IMR-90 (cell line): Measurements from ENCODE around the gene KCNIP3. TPM values are rescaled to one million over a fixed set of nuclear protein-coding genes. Genes with fewer than 3 reads are reported as not detected.

Source experiments
- ATAC-seq: fragments of 200-7000 bp; cut with Tn5 transposase; 2 replicates; pipeline ENCODE4 v1.9.1; 2020; ENCODE audit warnings: low read depth, mild to moderate bottlenecking, moderate library complexity
- BruUV-seq: library from RNA; stranded (reverse); fragments of 400-500 nt; replicated peaks from 2 replicates; lab custom pipeline; 2021; lab: Mats Ljungman, UMichigan
- CTCF ChIA-PET: fragments of 300-600 bp; formaldehyde crosslinking; extraction: SDS; loops from one replicate; lab custom pipeline; 2021; ENCODE audit warnings: antibody characterized with exemption; lab: Yijun Ruan, JAX
- POLR2A ChIA-PET: fragments of 300-600 bp; sonication (Branson Sonifier 250); formaldehyde crosslinking; loops from one replicate; lab custom pipeline; 2022; ENCODE audit warnings: antibody characterized with exemption; ENCODE audit not compliant: unreplicated experiment; lab: Charles Lee
- DNase-seq: peaks from one replicate; pipeline ENCODE4 v3.0.0; 2013
- H2AFZ ChIP-seq: replicated peaks from 2 replicates; pipeline ENCODE3; 2013; ENCODE audit warnings: low read length, mild to moderate bottlenecking; ENCODE audit not compliant: poor library complexity
- H2AK5ac ChIP-seq: 2 replicates; pipeline ENCODE4 v1.6.1; 2013; ENCODE audit warnings: low read depth, low read length, inconsistent platforms
- H2AK9ac ChIP-seq: replicated peaks from 2 replicates; pipeline ENCODE3; 2013; ENCODE audit warnings: mild to moderate bottlenecking, low read depth, low read length, moderate library complexity; ENCODE audit not compliant: poor library complexity
- H2BK120ac ChIP-seq: 2 replicates; pipeline ENCODE4 v1.6.1; 2013; ENCODE audit warnings: low read depth, low read length, inconsistent platforms
- H2BK15ac ChIP-seq: 3 replicates; pipeline ENCODE4 v1.6.1; 2013; ENCODE audit warnings: low read depth, low read length, inconsistent platforms
- H2BK20ac ChIP-seq: 2 replicates; pipeline ENCODE4 v1.6.1; 2013; ENCODE audit warnings: low read depth, mild to moderate bottlenecking, inconsistent platforms, low read length, moderate library complexity
- H2BK5ac ChIP-seq: 2 replicates; pipeline ENCODE4 v1.6.1; 2013; ENCODE audit warnings: mild to moderate bottlenecking, low read depth, low read length, inconsistent platforms; ENCODE audit not compliant: poor library complexity, severe bottlenecking
- H3K14ac ChIP-seq: replicated peaks from 2 replicates; pipeline ENCODE4 v1.6.1; 2013; ENCODE audit warnings: low read depth, low read length, inconsistent platforms
- H3K18ac ChIP-seq: 2 replicates; pipeline ENCODE4 v1.6.1; 2013; ENCODE audit warnings: low read depth, low read length, control low read depth
- H3K23ac ChIP-seq: 2 replicates; pipeline ENCODE4 v1.6.1; 2013; ENCODE audit warnings: low read depth, low read length, inconsistent platforms
- H3K27ac ChIP-seq: 2 replicates; pipeline ENCODE4 v1.5.1; 2013; ENCODE audit warnings: mild to moderate bottlenecking, control low read depth, low read length; ENCODE audit not compliant: insufficient read depth
- H3K27me3 ChIP-seq: 2 replicates; pipeline ENCODE4 v1.6.1; 2013; ENCODE audit warnings: low read length; ENCODE audit not compliant: control insufficient read depth, insufficient read depth
- H3K36me3 ChIP-seq: 2 replicates; pipeline ENCODE4 v1.6.1; 2013; ENCODE audit warnings: low read length, mixed read lengths; ENCODE audit not compliant: control insufficient read depth, insufficient read depth
- H3K4ac ChIP-seq: 2 replicates; pipeline ENCODE4 v1.6.1; 2013; ENCODE audit warnings: low read depth, low read length, inconsistent platforms
- H3K4me1 ChIP-seq: 2 replicates; pipeline ENCODE4 v1.6.1; 2013; ENCODE audit warnings: low read length, mixed read lengths; ENCODE audit not compliant: control insufficient read depth, insufficient read depth
- H3K4me2 ChIP-seq: 2 replicates; pipeline ENCODE4 v1.6.1; 2013; ENCODE audit warnings: low read depth, mild to moderate bottlenecking, control low read depth, low read length, moderate library complexity
- H3K4me3 ChIP-seq: 2 replicates; pipeline ENCODE4 v1.5.1; 2013; ENCODE audit warnings: low read depth, mild to moderate bottlenecking, control low read depth, low read length, moderate library complexity; ENCODE audit not compliant: insufficient read depth
- H3K56ac ChIP-seq: 2 replicates; pipeline ENCODE4 v1.6.1; 2013; ENCODE audit warnings: low read length, inconsistent platforms; ENCODE audit not compliant: insufficient read depth; ENCODE audit errors: extremely low read depth
- H3K79me1 ChIP-seq, 2 experiments: 2 replicates each; pipeline ENCODE4 v1.6.1; 2013; ENCODE audit warnings: low read length in 2 of 2, inconsistent platforms in 1 of 2, low read depth in 1 of 2
- H3K9ac ChIP-seq: 2 replicates; pipeline ENCODE4 v1.6.1; 2013; ENCODE audit warnings: low read depth, low read length, control low read depth
- H3K9me1 ChIP-seq: 2 replicates; pipeline ENCODE4 v1.6.1; 2013; ENCODE audit warnings: low read length, inconsistent platforms; ENCODE audit not compliant: insufficient read depth
- H3K9me3 ChIP-seq: 2 replicates; pipeline ENCODE4 v1.6.1; 2013; ENCODE audit warnings: low read length; ENCODE audit not compliant: control insufficient read depth, insufficient read depth
- H4K20me1 ChIP-seq: 2 replicates; pipeline ENCODE4 v1.6.1; 2013; ENCODE audit warnings: low read length, inconsistent platforms; ENCODE audit not compliant: insufficient read depth
- H4K5ac ChIP-seq: 2 replicates; pipeline ENCODE4 v1.6.1; 2013; ENCODE audit warnings: mild to moderate bottlenecking, low read depth, low read length, control low read depth
- H4K8ac ChIP-seq, 2 experiments: 2 replicates each; pipeline ENCODE4 v1.6.1; 2013; ENCODE audit warnings: low read depth in 2 of 2, low read length in 2 of 2, control low read depth in 1 of 2, inconsistent platforms in 1 of 2
- H4K91ac ChIP-seq: 2 replicates; pipeline ENCODE4 v1.6.1; 2013; ENCODE audit warnings: low read depth, low read length, inconsistent platforms; ENCODE audit not compliant: insufficient read depth
- BHLHE40 ChIP-seq: fragments of 150-350 bp; IDR thresholded peaks from 2 replicates; pipeline ENCODE4 v1.6.1; 2016; ENCODE audit warnings: mild to moderate bottlenecking, low read depth, low read length
- CEBPB ChIP-seq: IDR thresholded peaks from 2 replicates; pipeline ENCODE4 v1.6.1; 2012; ENCODE audit warnings: low read depth, low read length, improper control_type of control experiment
- CHD1 ChIP-seq: IDR thresholded peaks from 2 replicates; pipeline ENCODE4 v1.6.1; 2012; ENCODE audit warnings: low read depth, low read length, improper control_type of control experiment
- FOS ChIP-seq: fragments of 150-350 bp; IDR thresholded peaks from 2 replicates; pipeline ENCODE4 v1.6.1; 2016; ENCODE audit warnings: low read depth, low read length
- MAFK ChIP-seq: IDR thresholded peaks from 2 replicates; pipeline ENCODE4 v1.6.1; 2012; ENCODE audit warnings: low read depth, low read length, improper control_type of control experiment
- MAZ ChIP-seq: IDR thresholded peaks from 2 replicates; pipeline ENCODE4 v1.6.1; 2012; ENCODE audit warnings: low read depth, mild to moderate bottlenecking, low read length, improper control_type of control experiment, moderate library complexity, borderline replicate concordance
- MXI1 ChIP-seq: IDR thresholded peaks from 2 replicates; pipeline ENCODE4 v1.6.1; 2012; ENCODE audit warnings: low read depth, mild to moderate bottlenecking, low read length, moderate library complexity, borderline replicate concordance
- NFE2L2 ChIP-seq: fragments of 150-350 bp; IDR thresholded peaks from 2 replicates; pipeline ENCODE4 v1.6.1; 2016; ENCODE audit warnings: low read depth, mild to moderate bottlenecking, low read length
- POLR2A ChIP-seq: IDR thresholded peaks from 2 replicates; pipeline ENCODE4 v1.6.1; 2012; ENCODE audit warnings: mild to moderate bottlenecking, low read depth, low read length
- RAD21 ChIP-seq: IDR thresholded peaks from 2 replicates; pipeline ENCODE4 v1.6.1; 2012; ENCODE audit warnings: low read length, improper control_type of control experiment
- RCOR1 ChIP-seq: IDR thresholded peaks from 2 replicates; pipeline ENCODE4 v1.6.1; 2012; ENCODE audit warnings: mild to moderate bottlenecking, low read length, improper control_type of control experiment; ENCODE audit not compliant: insufficient replicate concordance
- RFX5 ChIP-seq: IDR thresholded peaks from 2 replicates; pipeline ENCODE4 v1.8.0; 2012; ENCODE audit warnings: low read depth, mild to moderate bottlenecking, low read length, moderate library complexity
- SMC3 ChIP-seq: fragments of 150-350 bp; IDR thresholded peaks from 2 replicates; pipeline ENCODE4 v1.6.1; 2016; ENCODE audit warnings: low read depth, mild to moderate bottlenecking, antibody characterized with exemption, low read length, moderate library complexity
- WGBS, 2 experiments: methylation state at CpG; one replicate each; pipeline versions ENCODE4 v1.1.5 to v1.1.7; 2013; ENCODE audit warnings: missing lambda C conversion rate in 2 of 2; ENCODE audit not compliant: insufficient read length in 1 of 2; ENCODE audit errors: extremely low coverage in 2 of 2; 5-methylcytosine and 5-hydroxymethylcytosine counted together
- dilution Hi-C: fragments of 300-500 bp; cut with HindIII; formaldehyde crosslinking; loops from one replicate; pipeline ENCODE4 v1.14.3; 2018; ENCODE audit warnings: low sequenced_read_pairs; ENCODE audit not compliant: unreplicated experiment
- in situ Hi-C: fragments of 300-500 bp; cut with MboI; formaldehyde crosslinking; loops from 3 replicates; pipeline ENCODE4 v1.14.3; 2019; ENCODE audit warnings: low sequenced_read_pairs, inconsistent platforms, mixed read lengths
- intact Hi-C: fragments of 100-400 bp; cut with micrococcal nuclease; formaldehyde crosslinking; loops from 2 replicates; pipeline ENCODE4 v1.10.0; 2022
- polyA plus RNA-seq, 3 experiments: library from polyadenylated mRNA; depleted of rRNA; stranded (reverse); fragments of >200 nt; gene quantifications; 2 replicates each; pipeline ENCODE4 v1.2.3, GENCODE V29; 2012; ENCODE audit warnings: low replicate concordance in 1 of 3
- total RNA-seq: library from RNA; depleted of rRNA; stranded (reverse); fragments of >200 nt; gene quantifications from 2 replicates; pipeline ENCODE4 v1.2.3, GENCODE V29; 2012
- TF ChIP-seq, protein P1 (sequence below): fragments of 150-350 bp; IDR thresholded peaks from 2 replicates; pipeline ENCODE4 v1.6.1; 2017; ENCODE audit warnings: mild to moderate bottlenecking, antibody characterized with exemption, low read length, low read depth
- TF ChIP-seq, protein P2 (sequence below): fragments of 150-350 bp; IDR thresholded peaks from 2 replicates; pipeline ENCODE4 v1.6.1; 2016; ENCODE audit warnings: low read depth, mild to moderate bottlenecking, low read length, moderate library complexity, borderline replicate concordance
- TF ChIP-seq, protein P3 (sequence below): conservative IDR thresholded peaks from 2 replicates; pipeline ENCODE4 v1.5.1; 2012; ENCODE audit warnings: mild to moderate bottlenecking, low read depth, low read length, improper control_type of control experiment

KCNIP3 gene
- total and polyA plus RNA-seq, 2 of the 4 experiments (the other 2 are of a cell fraction): 0.72 to 1.4 TPM

DNA sequence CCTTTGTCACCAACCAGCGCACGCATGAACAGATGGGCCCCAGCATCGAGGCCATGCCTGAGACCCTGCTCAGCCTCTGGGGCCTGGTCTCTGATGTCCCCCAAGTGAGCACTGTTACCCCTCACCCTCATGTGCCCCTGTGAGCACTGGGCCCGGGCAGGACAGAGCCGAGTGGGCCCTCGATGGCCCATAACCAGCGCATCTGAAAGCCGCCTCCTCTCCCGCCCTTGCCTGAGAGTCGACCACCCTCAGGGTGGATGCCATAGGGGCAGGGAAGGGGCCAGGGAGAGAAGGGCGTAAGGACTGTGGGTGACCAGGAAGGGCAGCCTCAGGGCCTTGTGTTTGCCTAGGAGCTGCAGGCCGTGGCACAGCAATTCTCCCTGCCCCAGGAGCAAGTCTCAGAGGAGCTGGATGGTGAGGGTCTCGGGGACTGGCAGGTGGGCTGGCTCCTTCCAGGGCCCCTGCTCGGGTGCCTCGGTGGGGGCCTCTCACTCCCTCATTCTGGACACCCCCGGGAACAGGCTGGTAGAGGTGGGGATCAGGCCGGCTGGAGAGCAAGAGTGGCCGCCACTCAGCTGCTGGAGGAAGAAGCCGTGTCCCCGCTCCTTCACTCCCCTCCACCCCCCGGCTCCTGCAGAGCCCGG is 20.8 kb upstream of the KCNIP3 start:
- no peak for ATAC-seq
- Histone ChIP-seq H3K18ac (no peak overlapping the region), H4K20me1 (no peaks in the 10 kb centered on the region), H2AFZ (no peak overlapping the region), H3K27ac (no peak overlapping the region), H3K4me2 (no peak overlapping the region), H3K4me3 (no peak overlapping the region), H3K4me1 (no peaks in the 10 kb centered on the region), H3K56ac (no peak overlapping the region), H3K9me3 (0 out of 2 replicates have a peak, but pooled peaks cover under 1% of the 10 kb centered on the region), H4K5ac (no peak overlapping the region), H3K79me1 (no peaks in the 10 kb centered on the region), H3K23ac (no peak overlapping the region), H3K4ac (no peak overlapping the region), H2BK120ac (no peak overlapping the region), H2AK9ac (no peak overlapping the region), H3K9ac (no peak overlapping the region), H2BK5ac (no peak overlapping the region), H2AK5ac (no peak overlapping the region), H4K91ac (no peak overlapping the region), H2BK15ac (no peak overlapping the region), H4K8ac (no peak overlapping the region), H3K27me3 (no peaks in the 10 kb centered on the region), H3K36me3 (no peaks in the 10 kb centered on the region), H3K14ac (no peak overlapping the region), H2BK20ac (no peak overlapping the region), H3K9me1 (no peaks in the 10 kb centered on the region)
- BruUV-seq: no TSS peak
- DNase-seq: no peak
- no peak for TF ChIP-seq NFE2L2
- TF ChIP-seq BHLHE40: no peak
- no peak for TF ChIP-seq MAFK
- TF ChIP-seq, protein P1, sequence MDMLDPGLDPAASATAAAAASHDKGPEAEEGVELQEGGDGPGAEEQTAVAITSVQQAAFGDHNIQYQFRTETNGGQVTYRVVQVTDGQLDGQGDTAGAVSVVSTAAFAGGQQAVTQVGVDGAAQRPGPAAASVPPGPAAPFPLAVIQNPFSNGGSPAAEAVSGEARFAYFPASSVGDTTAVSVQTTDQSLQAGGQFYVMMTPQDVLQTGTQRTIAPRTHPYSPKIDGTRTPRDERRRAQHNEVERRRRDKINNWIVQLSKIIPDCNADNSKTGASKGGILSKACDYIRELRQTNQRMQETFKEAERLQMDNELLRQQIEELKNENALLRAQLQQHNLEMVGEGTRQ: no peak
- no peak for TF ChIP-seq MXI1
- TF ChIP-seq SMC3: no peak
- TF ChIP-seq, protein P2, sequence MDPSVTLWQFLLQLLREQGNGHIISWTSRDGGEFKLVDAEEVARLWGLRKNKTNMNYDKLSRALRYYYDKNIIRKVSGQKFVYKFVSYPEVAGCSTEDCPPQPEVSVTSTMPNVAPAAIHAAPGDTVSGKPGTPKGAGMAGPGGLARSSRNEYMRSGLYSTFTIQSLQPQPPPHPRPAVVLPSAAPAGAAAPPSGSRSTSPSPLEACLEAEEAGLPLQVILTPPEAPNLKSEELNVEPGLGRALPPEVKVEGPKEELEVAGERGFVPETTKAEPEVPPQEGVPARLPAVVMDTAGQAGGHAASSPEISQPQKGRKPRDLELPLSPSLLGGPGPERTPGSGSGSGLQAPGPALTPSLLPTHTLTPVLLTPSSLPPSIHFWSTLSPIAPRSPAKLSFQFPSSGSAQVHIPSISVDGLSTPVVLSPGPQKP: no peak
- TF ChIP-seq CEBPB: no peak
- no peak for TF ChIP-seq MAZ
- TF ChIP-seq CHD1: no peak
- TF ChIP-seq FOS: no peak
- TF ChIP-seq RFX5: no peak
- no peak for TF ChIP-seq POLR2A
- TF ChIP-seq, protein P3, sequence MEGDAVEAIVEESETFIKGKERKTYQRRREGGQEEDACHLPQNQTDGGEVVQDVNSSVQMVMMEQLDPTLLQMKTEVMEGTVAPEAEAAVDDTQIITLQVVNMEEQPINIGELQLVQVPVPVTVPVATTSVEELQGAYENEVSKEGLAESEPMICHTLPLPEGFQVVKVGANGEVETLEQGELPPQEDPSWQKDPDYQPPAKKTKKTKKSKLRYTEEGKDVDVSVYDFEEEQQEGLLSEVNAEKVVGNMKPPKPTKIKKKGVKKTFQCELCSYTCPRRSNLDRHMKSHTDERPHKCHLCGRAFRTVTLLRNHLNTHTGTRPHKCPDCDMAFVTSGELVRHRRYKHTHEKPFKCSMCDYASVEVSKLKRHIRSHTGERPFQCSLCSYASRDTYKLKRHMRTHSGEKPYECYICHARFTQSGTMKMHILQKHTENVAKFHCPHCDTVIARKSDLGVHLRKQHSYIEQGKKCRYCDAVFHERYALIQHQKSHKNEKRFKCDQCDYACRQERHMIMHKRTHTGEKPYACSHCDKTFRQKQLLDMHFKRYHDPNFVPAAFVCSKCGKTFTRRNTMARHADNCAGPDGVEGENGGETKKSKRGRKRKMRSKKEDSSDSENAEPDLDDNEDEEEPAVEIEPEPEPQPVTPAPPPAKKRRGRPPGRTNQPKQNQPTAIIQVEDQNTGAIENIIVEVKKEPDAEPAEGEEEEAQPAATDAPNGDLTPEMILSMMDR: no peak
- no peak for TF ChIP-seq RCOR1
- TF ChIP-seq RAD21: no peak
- intact Hi-C loops (no loop called here), dilution Hi-C loops (no loop called here), in situ Hi-C loops (no loop called here)
- 90% methylated on average over 7 of the region's 22 CpGs; no CpG with 5 or more reads in 1 of the 2 experiments for WGBS, 2 experiments
- ChIA-PET POLR2A (no interaction called here), CTCF (no interaction called here)
